ENCODE data around the gene PATJ.

DNA sequence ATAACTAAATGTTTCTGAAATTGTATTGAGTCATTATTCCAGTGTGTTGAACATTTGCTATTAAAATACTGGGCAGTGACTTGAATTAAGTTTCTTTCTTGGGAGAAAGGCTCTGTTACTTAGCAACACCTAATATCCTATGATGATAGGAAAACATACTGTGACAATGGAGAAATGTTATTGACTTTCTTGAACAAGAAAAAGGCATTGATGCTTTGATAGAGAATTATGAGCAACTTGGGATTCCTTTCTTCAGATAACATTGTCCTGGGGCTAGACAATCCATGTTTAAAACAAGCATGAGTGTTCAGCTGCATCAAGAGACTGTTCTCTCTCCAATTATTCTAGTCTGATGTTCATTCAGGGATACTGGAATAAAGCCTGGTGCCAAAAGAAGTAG lies 236.5 kb downstream of the PATJ start:
- TF ChIP-seq, protein P1, sequence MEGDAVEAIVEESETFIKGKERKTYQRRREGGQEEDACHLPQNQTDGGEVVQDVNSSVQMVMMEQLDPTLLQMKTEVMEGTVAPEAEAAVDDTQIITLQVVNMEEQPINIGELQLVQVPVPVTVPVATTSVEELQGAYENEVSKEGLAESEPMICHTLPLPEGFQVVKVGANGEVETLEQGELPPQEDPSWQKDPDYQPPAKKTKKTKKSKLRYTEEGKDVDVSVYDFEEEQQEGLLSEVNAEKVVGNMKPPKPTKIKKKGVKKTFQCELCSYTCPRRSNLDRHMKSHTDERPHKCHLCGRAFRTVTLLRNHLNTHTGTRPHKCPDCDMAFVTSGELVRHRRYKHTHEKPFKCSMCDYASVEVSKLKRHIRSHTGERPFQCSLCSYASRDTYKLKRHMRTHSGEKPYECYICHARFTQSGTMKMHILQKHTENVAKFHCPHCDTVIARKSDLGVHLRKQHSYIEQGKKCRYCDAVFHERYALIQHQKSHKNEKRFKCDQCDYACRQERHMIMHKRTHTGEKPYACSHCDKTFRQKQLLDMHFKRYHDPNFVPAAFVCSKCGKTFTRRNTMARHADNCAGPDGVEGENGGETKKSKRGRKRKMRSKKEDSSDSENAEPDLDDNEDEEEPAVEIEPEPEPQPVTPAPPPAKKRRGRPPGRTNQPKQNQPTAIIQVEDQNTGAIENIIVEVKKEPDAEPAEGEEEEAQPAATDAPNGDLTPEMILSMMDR (conservative IDR thresholded peaks at IDR 0.05; ENCODE audit: low read depth in 2 of 2) = no peak
- TF ChIP-seq NANOG (IDR thresholded peaks at IDR 0.05; ENCODE audit: borderline replicate concordance) = no peak
- no peak for TF ChIP-seq EZH2phosphoT487 (IDR thresholded peaks at IDR 0.05; ENCODE audit: unreplicated experiment)
- TF ChIP-seq JUNB (IDR thresholded peaks at IDR 0.05; ENCODE audit: unreplicated experiment) = no peak
- no peak for TF ChIP-seq CREB1 (CRISPR knock-in tag; IDR thresholded peaks at IDR 0.05; ENCODE audit: low read depth)
- TF ChIP-seq EZH2 (IDR thresholded peaks at IDR 0.05; ENCODE audit: low read depth, unreplicated experiment) = no peak
- no peak for TF ChIP-seq POLR2AphosphoS5 (IDR thresholded peaks at IDR 0.05; ENCODE audit: low read depth)
- no peak for TF ChIP-seq ZNF114 (CRISPR knock-in tag; IDR thresholded peaks at IDR 0.05)
- TF ChIP-seq, protein P2, sequence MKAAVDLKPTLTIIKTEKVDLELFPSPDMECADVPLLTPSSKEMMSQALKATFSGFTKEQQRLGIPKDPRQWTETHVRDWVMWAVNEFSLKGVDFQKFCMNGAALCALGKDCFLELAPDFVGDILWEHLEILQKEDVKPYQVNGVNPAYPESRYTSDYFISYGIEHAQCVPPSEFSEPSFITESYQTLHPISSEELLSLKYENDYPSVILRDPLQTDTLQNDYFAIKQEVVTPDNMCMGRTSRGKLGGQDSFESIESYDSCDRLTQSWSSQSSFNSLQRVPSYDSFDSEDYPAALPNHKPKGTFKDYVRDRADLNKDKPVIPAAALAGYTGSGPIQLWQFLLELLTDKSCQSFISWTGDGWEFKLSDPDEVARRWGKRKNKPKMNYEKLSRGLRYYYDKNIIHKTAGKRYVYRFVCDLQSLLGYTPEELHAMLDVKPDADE (IDR thresholded peaks at IDR 0.05) = no peak
- TF ChIP-seq ZNF331 (CRISPR knock-in tag; IDR thresholded peaks at IDR 0.05; ENCODE audit: low read depth) = no peak
